CD4-positive, alpha-beta T cell treated with Interleukin-6 for 4 hours (primary cell): ENCODE data around the gene TMIGD1.
"Not testable (repeated sequence)": the region's sequence is repeated elsewhere in the genome, so short reads cannot be mapped to it uniquely, and the experiment has no call there.

Source experiments
- DNase-seq: peaks from one replicate; pipeline ENCODE4 v3.0.0-alpha.2; 2020; ENCODE audit warnings: mixed read lengths

Gene TMIGD1

GRCh38 chr17:30357476-30357875, 23.6 kb upstream of the TMIGD1 start:
- no peak for DNase-seq

GRCh38 chr17:30354701-30355100, 20.8 kb upstream of the TMIGD1 start:
- DNase-seq, result no peak

- no peak for DNase-seq
These were observed 18.5 kb upstream of the TMIGD1 start for GRCh38 chr17:30352240-30352814.

- no peak for DNase-seq
These were observed 17.9 kb upstream of the TMIGD1 start for GRCh38 chr17:30351735-30352134.

GRCh38 chr17:30351263-30351662, 17.4 kb upstream of the TMIGD1 start:
- not testable (repeated sequence) for DNase-seq

- DNase-seq, result no peak
These were observed 15.4 kb upstream of the TMIGD1 start for GRCh38 chr17:30349252-30349651.

- DNase-seq, result no peak
These were observed 13.6 kb upstream of the TMIGD1 start for GRCh38 chr17:30347488-30347887.

GRCh38 chr17:30346221-30346795, 12.5 kb upstream of the TMIGD1 start:
- DNase-seq, result no peak

GRCh38 chr17:30345527-30346075, 11.7 kb upstream of the TMIGD1 start:
- DNase-seq, result no peak

GRCh38 chr17:30345089-30345433, 11.2 kb upstream of the TMIGD1 start:
- no peak for DNase-seq

- no peak for DNase-seq
These were observed 10.6 kb upstream of the TMIGD1 start for GRCh38 chr17:30344283-30345088.

GRCh38 chr17:30343796-30344195, 9.9 kb upstream of the TMIGD1 start:
- no peak for DNase-seq

- not testable (repeated sequence) for DNase-seq
These were observed 9.4 kb upstream of the TMIGD1 start for GRCh38 chr17:30343244-30343643.

GRCh38 chr17:30341703-30342249, 7.9 kb upstream of the TMIGD1 start:
- DNase-seq, result no peak

- DNase-seq, result no peak
These were observed 7.0 kb upstream of the TMIGD1 start for GRCh38 chr17:30340801-30341356.

- no peak for DNase-seq
These were observed 5.2 kb upstream of the TMIGD1 start for GRCh38 chr17:30339086-30339485.

- no peak for DNase-seq
These were observed 3.6 kb upstream of the TMIGD1 start for GRCh38 chr17:30337393-30337999.

- peak; percentile 80 for DNase-seq
These were observed 2.7 kb upstream of the TMIGD1 start for GRCh38 chr17:30336369-30337171.

- DNase-seq, result no peak
These were observed 564 bp upstream of the TMIGD1 start for GRCh38 chr17:30334421-30334820.

- peak; percentile 70 for DNase-seq
These were observed 1.8 kb downstream of the TMIGD1 start for GRCh38 chr17:30332057-30332542.

- DNase-seq, result no peak
These were observed 7.0 kb downstream of the TMIGD1 start for GRCh38 chr17:30326809-30327208.

- DNase-seq, result no peak
These were observed 9.1 kb downstream of the TMIGD1 start for GRCh38 chr17:30324723-30325122.
